ENCODE measurements around the gene CYYR1. TPM values are rescaled to one million over a fixed set of nuclear protein-coding genes. Genes with fewer than 3 reads are reported as not detected.

Gene CYYR1
- total RNA-seq, 4 donors from 2014 or later, result 0.53 to 4.4 (median 3.6) TPM

GRCh38 chr21:26447932-26448475, 125.1 kb downstream of the CYYR1 start:
- H3K4me3 ChIP-seq, result no peak overlapping the region
- no peaks in the 10 kb centered on the region for H3K4me1 ChIP-seq
- no peaks in the 10 kb centered on the region for H3K9me3 ChIP-seq
- H3K27ac ChIP-seq, result no peak overlapping the region
- TF ChIP-seq CTCF (IDR thresholded peaks at IDR 0.05) (no peak), POLR2A (IDR thresholded peaks at IDR 0.05) (no peak)
- H3K27me3 ChIP-seq, result no peaks in the 10 kb centered on the region
- H3K36me3 ChIP-seq, result no peaks in the 10 kb centered on the region
- no peak for DNase-seq

- Histone ChIP-seq H3K9me3 (no peaks in the 10 kb centered on the region), H3K4me1 (no peaks in the 10 kb centered on the region), H3K27me3 (no peaks in the 10 kb centered on the region), H3K4me3 (no peak overlapping the region), H3K27ac (no peak overlapping the region), H3K36me3 (no peaks in the 10 kb centered on the region)
- DNase-seq, result no peak
- TF ChIP-seq POLR2A (IDR thresholded peaks at IDR 0.05), result no peak
- no peak for TF ChIP-seq CTCF (IDR thresholded peaks at IDR 0.05)
Observed at GRCh38 chr21:26445440-26445839, 127.6 kb downstream of the CYYR1 start.

- no peak for TF ChIP-seq POLR2A (IDR thresholded peaks at IDR 0.05)
- no peak for TF ChIP-seq CTCF (IDR thresholded peaks at IDR 0.05)
- H3K27ac ChIP-seq, result no peak overlapping the region
- H3K27me3 ChIP-seq, result no peaks in the 10 kb centered on the region
- H3K36me3 ChIP-seq, result no peaks in the 10 kb centered on the region
- no peak for DNase-seq
- H3K4me1 ChIP-seq, result no peaks in the 10 kb centered on the region
- H3K9me3 ChIP-seq, result no peaks in the 10 kb centered on the region
- H3K4me3 ChIP-seq, result no peak overlapping the region
Observed at GRCh38 chr21:26444646-26445045, 128.4 kb downstream of the CYYR1 start.

GRCh38 chr21:26443867-26444266, 129.2 kb downstream of the CYYR1 start:
- H3K4me1 ChIP-seq, result no peaks in the 10 kb centered on the region
- no peak overlapping the region for H3K27ac ChIP-seq
- no peaks in the 10 kb centered on the region for H3K36me3 ChIP-seq

GRCh38 chr21:26443291-26443690, 129.8 kb downstream of the CYYR1 start:
- no peak overlapping the region for H3K4me3 ChIP-seq
- H3K36me3 ChIP-seq, result no peaks in the 10 kb centered on the region
- no peaks in the 10 kb centered on the region for H3K27me3 ChIP-seq
- DNase-seq, result no peak
- no peak for TF ChIP-seq POLR2A (IDR thresholded peaks at IDR 0.05)
- TF ChIP-seq CTCF (IDR thresholded peaks at IDR 0.05), result no peak
- H3K9me3 ChIP-seq, result no peaks in the 10 kb centered on the region
- no peaks in the 10 kb centered on the region for H3K4me1 ChIP-seq
- H3K27ac ChIP-seq, result no peak overlapping the region

More at GRCh38 chr21:26443867-26444266, 129.2 kb downstream of the CYYR1 start:
- no peak overlapping the region for H3K4me3 ChIP-seq
- no peak for DNase-seq
- no peaks in the 10 kb centered on the region for H3K27me3 ChIP-seq
- H3K9me3 ChIP-seq, result no peaks in the 10 kb centered on the region
- TF ChIP-seq POLR2A (IDR thresholded peaks at IDR 0.05), result no peak
- TF ChIP-seq CTCF (IDR thresholded peaks at IDR 0.05), result no peak

- H3K27ac ChIP-seq, result no peak overlapping the region
- no peaks in the 10 kb centered on the region for H3K36me3 ChIP-seq
- no peak for DNase-seq
- no peaks in the 10 kb centered on the region for H3K4me1 ChIP-seq
- TF ChIP-seq POLR2A (IDR thresholded peaks at IDR 0.05) (no peak), CTCF (IDR thresholded peaks at IDR 0.05) (no peak)
- H3K27me3 ChIP-seq, result no peaks in the 10 kb centered on the region
- H3K9me3 ChIP-seq, result no peaks in the 10 kb centered on the region
- H3K4me3 ChIP-seq, result no peak overlapping the region
Observed at GRCh38 chr21:26441149-26441548, 131.9 kb downstream of the CYYR1 start.

Measured in Peyer's patch (tissue), 4 donors.